ENCODE data around the gene PCSK6. TPM values are rescaled to one million over a fixed set of nuclear protein-coding genes. Genes with fewer than 3 reads are reported as not detected.

Gene PCSK6
- total RNA-seq, 4 donors from 2014 or later: 1.4 to 12.8 (median 6.9) TPM

DNA sequence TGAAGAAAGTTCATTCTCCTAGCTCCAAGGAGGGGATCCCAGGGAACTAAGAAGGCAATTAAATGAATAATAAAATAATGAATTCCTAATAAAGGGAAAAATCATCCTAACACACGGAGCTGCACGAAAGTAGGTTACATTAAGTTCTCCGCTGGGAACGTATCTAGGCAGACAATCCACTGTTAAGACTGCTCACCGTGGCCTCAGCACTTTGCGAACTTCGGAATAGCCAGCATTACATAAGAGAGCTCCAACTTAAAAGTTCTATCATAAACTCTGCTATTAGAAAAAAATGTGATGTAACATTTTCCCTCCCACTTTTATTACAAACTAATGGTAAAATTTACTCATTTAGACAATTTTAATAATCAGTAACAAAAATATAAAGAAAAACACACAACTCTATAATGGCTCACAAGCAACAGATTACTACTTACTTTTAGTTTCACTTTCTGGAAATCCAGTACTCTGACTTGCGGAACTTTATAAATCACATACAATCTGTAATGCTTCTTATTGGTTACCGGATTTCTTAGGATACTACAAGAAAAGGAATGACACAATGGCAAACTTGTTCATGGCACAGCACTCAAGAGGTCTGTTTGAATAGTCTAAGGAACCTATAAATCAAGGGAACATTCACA is 202.9 kb downstream of the PCSK6 start:
- H3K27me3 ChIP-seq: no peaks in the 10 kb centered on the region
- no peak for DNase-seq
- TF ChIP-seq POLR2A (IDR thresholded peaks at IDR 0.05): no peak
- TF ChIP-seq, protein P1, sequence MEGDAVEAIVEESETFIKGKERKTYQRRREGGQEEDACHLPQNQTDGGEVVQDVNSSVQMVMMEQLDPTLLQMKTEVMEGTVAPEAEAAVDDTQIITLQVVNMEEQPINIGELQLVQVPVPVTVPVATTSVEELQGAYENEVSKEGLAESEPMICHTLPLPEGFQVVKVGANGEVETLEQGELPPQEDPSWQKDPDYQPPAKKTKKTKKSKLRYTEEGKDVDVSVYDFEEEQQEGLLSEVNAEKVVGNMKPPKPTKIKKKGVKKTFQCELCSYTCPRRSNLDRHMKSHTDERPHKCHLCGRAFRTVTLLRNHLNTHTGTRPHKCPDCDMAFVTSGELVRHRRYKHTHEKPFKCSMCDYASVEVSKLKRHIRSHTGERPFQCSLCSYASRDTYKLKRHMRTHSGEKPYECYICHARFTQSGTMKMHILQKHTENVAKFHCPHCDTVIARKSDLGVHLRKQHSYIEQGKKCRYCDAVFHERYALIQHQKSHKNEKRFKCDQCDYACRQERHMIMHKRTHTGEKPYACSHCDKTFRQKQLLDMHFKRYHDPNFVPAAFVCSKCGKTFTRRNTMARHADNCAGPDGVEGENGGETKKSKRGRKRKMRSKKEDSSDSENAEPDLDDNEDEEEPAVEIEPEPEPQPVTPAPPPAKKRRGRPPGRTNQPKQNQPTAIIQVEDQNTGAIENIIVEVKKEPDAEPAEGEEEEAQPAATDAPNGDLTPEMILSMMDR (IDR thresholded peaks at IDR 0.05): no peak
- H3K4me1 ChIP-seq: no peaks in the 10 kb centered on the region
- no peak overlapping the region for H3K27ac ChIP-seq
- no peaks in the 10 kb centered on the region for H3K36me3 ChIP-seq
- H3K4me3 ChIP-seq: no peak overlapping the region
- intact Hi-C loops (cut with DNase I; ENCODE audit: low total_unique reads): no loop called here
- H3K9me3 ChIP-seq: no peaks in the 10 kb centered on the region

DNA sequence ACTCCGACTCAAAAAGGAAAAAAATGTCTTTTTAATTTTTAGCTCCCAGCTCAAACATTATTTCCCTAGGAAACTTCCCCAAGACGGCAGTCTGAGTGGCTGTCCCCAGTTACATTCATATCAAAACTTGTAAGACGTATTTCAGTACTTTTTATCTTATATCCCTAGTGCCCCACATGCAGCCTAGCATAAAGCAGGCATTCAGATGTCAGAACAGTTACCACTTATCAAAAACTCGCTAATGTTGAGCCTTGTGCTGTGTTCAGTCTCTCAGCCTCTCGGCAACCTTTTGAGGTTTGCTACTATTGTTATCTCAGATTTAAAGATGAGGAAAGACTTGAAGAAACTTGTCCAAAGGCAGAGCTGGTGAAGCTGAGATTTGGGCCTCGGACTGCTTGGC is 205.6 kb downstream of the PCSK6 start:
- H3K4me3 ChIP-seq: no peak overlapping the region
- no peak overlapping the region for H3K27ac ChIP-seq
- H3K36me3 ChIP-seq: no peaks in the 10 kb centered on the region
- TF ChIP-seq, protein P1 (IDR thresholded peaks at IDR 0.05): no peak
- TF ChIP-seq POLR2A (IDR thresholded peaks at IDR 0.05): no peak
- H3K9me3 ChIP-seq: no peaks in the 10 kb centered on the region
- H3K4me1 ChIP-seq: no peaks in the 10 kb centered on the region
- H3K27me3 ChIP-seq: no peaks in the 10 kb centered on the region
- DNase-seq: no peak
- intact Hi-C loops (cut with DNase I; ENCODE audit: low total_unique reads): no loop called here

DNA sequence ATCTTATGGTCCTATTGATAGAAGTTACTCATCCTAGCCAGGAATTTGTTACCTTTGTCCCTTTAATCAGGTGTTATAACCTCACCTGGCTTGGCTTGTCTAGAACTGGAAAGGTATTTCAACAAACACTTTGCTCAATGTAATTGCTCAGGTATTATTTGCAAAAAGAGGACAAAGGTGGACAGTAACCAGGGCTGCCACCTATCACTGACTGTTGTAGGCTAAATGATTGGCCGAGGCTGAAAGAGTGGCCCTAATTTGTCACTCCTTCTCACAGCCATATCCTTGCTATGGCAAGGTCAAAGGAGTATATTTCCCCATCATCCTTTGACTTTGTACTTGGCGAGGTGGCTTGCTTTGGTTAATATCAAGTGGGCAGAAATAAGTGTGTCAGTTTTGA is 209.5 kb downstream of the PCSK6 start:
- no peak for TF ChIP-seq POLR2A (IDR thresholded peaks at IDR 0.05)
- TF ChIP-seq, protein P1 (IDR thresholded peaks at IDR 0.05): no peak
- no peaks in the 10 kb centered on the region for H3K9me3 ChIP-seq
- no peak overlapping the region for H3K4me3 ChIP-seq
- no peak for DNase-seq
- no peak overlapping the region for H3K27ac ChIP-seq
- no peaks in the 10 kb centered on the region for H3K36me3 ChIP-seq
- intact Hi-C loops (cut with DNase I; ENCODE audit: low total_unique reads): no loop called here
- no peaks in the 10 kb centered on the region for H3K27me3 ChIP-seq
- H3K4me1 ChIP-seq: no peaks in the 10 kb centered on the region

DNA sequence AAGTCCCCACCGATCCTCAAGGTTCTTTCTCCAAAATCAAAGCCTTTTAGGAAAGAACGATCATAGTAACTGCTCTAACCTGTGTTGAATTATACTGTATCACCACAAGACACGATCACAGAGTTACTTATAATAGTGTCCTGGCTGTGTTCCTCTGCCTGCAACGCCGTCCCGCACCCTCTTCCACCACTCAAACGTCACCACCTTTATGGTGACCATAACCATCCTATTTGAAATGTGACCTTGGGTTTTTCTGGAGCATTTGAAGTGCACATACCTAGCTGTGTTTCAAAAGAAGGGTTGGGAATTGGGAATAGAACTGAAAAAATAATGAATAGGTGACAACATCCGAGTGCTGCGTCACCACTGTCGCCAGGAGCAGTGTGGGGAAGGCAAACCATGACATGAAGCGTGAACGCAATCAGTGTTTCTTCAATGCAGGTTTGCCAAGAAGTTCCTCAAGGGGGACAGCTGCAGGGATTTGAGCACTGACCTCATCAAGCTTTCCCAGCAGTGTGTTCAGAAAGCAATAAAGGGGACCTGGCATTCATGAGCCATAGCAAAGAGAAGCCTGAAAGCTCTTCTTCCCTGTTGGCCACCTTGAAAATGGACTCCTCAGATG is 211.5 kb downstream of the PCSK6 start:
- TF ChIP-seq, protein P1 (IDR thresholded peaks at IDR 0.05): no peak
- TF ChIP-seq POLR2A (IDR thresholded peaks at IDR 0.05): no peak
- Histone ChIP-seq H3K4me1 (no peaks in the 10 kb centered on the region), H3K4me3 (peak overlapping the region; percentile 52 to 62), H3K36me3 (no peaks in the 10 kb centered on the region), H3K27ac (peak overlapping the region; percentile 61 to 66), H3K27me3 (no peaks in the 10 kb centered on the region), H3K9me3 (no peaks in the 10 kb centered on the region)
- no peak for DNase-seq
- intact Hi-C loops (cut with DNase I; ENCODE audit: low total_unique reads): no loop called here

DNA sequence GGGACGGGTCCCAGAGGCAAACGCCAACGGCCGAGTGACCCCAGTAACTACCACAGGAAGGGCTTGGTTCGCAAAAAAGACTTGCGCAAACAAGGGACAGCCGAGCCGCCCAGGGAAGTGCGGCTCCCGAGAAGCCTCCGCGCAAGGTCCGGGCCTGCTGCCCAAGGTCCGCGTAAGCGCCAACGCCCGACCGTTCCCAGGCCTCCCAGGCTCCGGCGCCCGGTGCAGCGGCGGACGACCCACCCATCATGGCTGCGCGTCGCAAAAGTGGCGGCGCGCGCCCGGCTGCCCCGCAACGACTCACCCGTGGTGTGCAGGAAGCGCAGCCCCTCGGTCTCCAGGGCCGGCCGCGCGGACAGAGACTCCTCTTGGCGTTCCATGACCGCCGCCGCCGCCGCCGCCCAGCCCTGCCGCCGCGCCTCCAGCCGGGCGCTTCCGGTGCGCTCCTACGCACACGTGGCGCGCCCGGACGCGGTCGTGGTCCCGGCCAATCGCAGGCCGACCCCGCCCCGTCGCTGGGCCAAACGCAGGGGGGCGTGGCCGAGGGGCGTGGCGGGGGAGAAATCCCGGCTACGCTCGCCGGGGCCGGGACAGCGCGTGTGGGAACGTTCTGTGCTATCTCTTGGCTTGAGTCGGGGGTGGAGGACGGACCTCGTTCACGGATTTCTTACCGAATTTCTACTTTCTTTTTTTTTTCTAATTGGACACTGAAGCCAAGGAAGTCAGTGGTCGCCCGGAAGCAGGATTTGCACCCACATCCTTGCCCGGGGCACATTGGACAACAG is 212.3 kb downstream of the PCSK6 start, which contains the start of gene SELENOS:
SELENOS (minus strand) TSS at position 448 of the 785 bp plus-strand sequence; CDS start at position 380, 68 bp downstream.
- Histone ChIP-seq H3K4me3 (peak within 1 kb of the TSS; percentile 52 to 62), H3K36me3 (no peaks in the 10 kb centered on the region), H3K27me3 (no peaks in the 10 kb centered on the region), H3K27ac (peak within 1 kb of the TSS; percentile 61 to 78), H3K4me1 (no peaks in the 10 kb centered on the region), H3K9me3 (no peaks in the 10 kb centered on the region)
- DNase-seq: peak; percentile 89 to 93
- TF ChIP-seq POLR2A (IDR thresholded peaks at IDR 0.05): peak; percentile 76 to 96
- TF ChIP-seq, protein P1 (IDR thresholded peaks at IDR 0.05): peak in 2 of 4 experiments; percentile 7 to 31
- intact Hi-C loops (cut with DNase I; ENCODE audit: low total_unique reads): no loop called here

Measured in uterus (tissue), 4 donors.